BE2C (cell line): ENCODE data around the gene CTU1.

Source experiments
- DNase-seq: peaks from one replicate; pipeline ENCODE4 v3.0.0-alpha.2; 2020
- H3K27me3 ChIP-seq: fragments of 250-450 bp; sonication (Bioruptor Pico); 2 replicates; pipeline ENCODE4 v1.5.1; 2020; ENCODE audit warnings: mild to moderate bottlenecking
- H3K36me3 ChIP-seq: fragments of 250-450 bp; sonication (Bioruptor Pico); 2 replicates; pipeline ENCODE4 v1.5.1; 2020; ENCODE audit warnings: mild to moderate bottlenecking
- H3K4me1 ChIP-seq: fragments of 250-450 bp; sonication (Bioruptor Pico); 2 replicates; pipeline ENCODE4 v1.5.1; 2020
- H3K4me3 ChIP-seq: 2 replicates; pipeline ENCODE4 v1.5.1; 2011; ENCODE audit warnings: low read depth, low read length
- H3K9me3 ChIP-seq: fragments of 250-450 bp; sonication (Bioruptor Pico); 2 replicates; pipeline ENCODE4 v1.5.1; 2020
- CTCF ChIP-seq: IDR thresholded peaks from 2 replicates; pipeline ENCODE4 v1.5.1; 2012; ENCODE audit warnings: mild to moderate bottlenecking, low read depth, low read length

The CTU1 gene

GRCh38 chr19:51128227-51128626, 20.0 kb upstream of the CTU1 start:
- no peak for TF ChIP-seq CTCF
- Histone ChIP-seq H3K27me3 (peaks cover 53% of the 10 kb centered on the region), H3K36me3 (no peaks in the 10 kb centered on the region), H3K4me1 (no peaks in the 10 kb centered on the region), H3K9me3 (no peaks in the 10 kb centered on the region), H3K4me3 (no peak overlapping the region)
- no peak for DNase-seq

- DNase-seq, result no peak
- no peaks in the 10 kb centered on the region for H3K36me3 ChIP-seq
- peaks cover 53% of the 10 kb centered on the region for H3K27me3 ChIP-seq
- no peaks in the 10 kb centered on the region for H3K9me3 ChIP-seq
- H3K4me1 ChIP-seq, result no peaks in the 10 kb centered on the region
- H3K4me3 ChIP-seq, result no peak overlapping the region
- TF ChIP-seq CTCF, result no peak
Observed at GRCh38 chr19:51127755-51128154, 19.5 kb upstream of the CTU1 start.

- no peaks in the 10 kb centered on the region for H3K36me3 ChIP-seq
- no peak overlapping the region for H3K4me3 ChIP-seq
- no peaks in the 10 kb centered on the region for H3K9me3 ChIP-seq
- no peak for DNase-seq
- peaks cover 47% of the 10 kb centered on the region for H3K27me3 ChIP-seq
- no peak for TF ChIP-seq CTCF
- no peaks in the 10 kb centered on the region for H3K4me1 ChIP-seq
Observed at GRCh38 chr19:51127032-51127431, 18.8 kb upstream of the CTU1 start.

- H3K4me3 ChIP-seq, result no peak overlapping the region
- TF ChIP-seq CTCF, result no peak
- H3K4me1 ChIP-seq, result no peaks in the 10 kb centered on the region
- H3K9me3 ChIP-seq, result no peaks in the 10 kb centered on the region
- no peaks in the 10 kb centered on the region for H3K36me3 ChIP-seq
- H3K27me3 ChIP-seq, result peaks cover 42% of the 10 kb centered on the region
- DNase-seq, result no peak
Observed at GRCh38 chr19:51125421-51126075, 17.3 kb upstream of the CTU1 start.

- Histone ChIP-seq H3K4me1 (no peaks in the 10 kb centered on the region), H3K9me3 (no peaks in the 10 kb centered on the region), H3K36me3 (no peaks in the 10 kb centered on the region), H3K4me3 (no peak within 1 kb of the TSS), H3K27me3 (peaks cover 39% of the 10 kb centered on the region)
- no peak for TF ChIP-seq CTCF
- DNase-seq, result no peak
Observed at GRCh38 chr19:51124729-51125128, 16.5 kb upstream of the CTU1 start, which contains the start of gene SIGLEC9. SIGLEC9 (plus strand) TSS chr19:51124906; CDS start chr19:51124975, 69 bp downstream.

- DNase-seq, result no peak
- no peaks in the 10 kb centered on the region for H3K9me3 ChIP-seq
- H3K36me3 ChIP-seq, result no peaks in the 10 kb centered on the region
- no peak overlapping the region for H3K4me3 ChIP-seq
- H3K4me1 ChIP-seq, result no peaks in the 10 kb centered on the region
- H3K27me3 ChIP-seq, result peaks cover 38% of the 10 kb centered on the region
- no peak for TF ChIP-seq CTCF
Observed at GRCh38 chr19:51124216-51124615, 16.0 kb upstream of the CTU1 start.
